ENCODE data around the gene MARCHF3.

Gene MARCHF3

GRCh38 chr5:126868338-126869004, 161.9 kb downstream of the MARCHF3 start:
- DNase-seq: no peak

- DNase-seq: no peak
These were observed 163.3 kb downstream of the MARCHF3 start for GRCh38 chr5:126866851-126867636.

GRCh38 chr5:126865299-126865698, 165.1 kb downstream of the MARCHF3 start:
- DNase-seq: no peak

GRCh38 chr5:126864042-126864688, 166.2 kb downstream of the MARCHF3 start:
- no peak for DNase-seq

GRCh38 chr5:126863402-126863801, 167.0 kb downstream of the MARCHF3 start:
- DNase-seq: no peak

GRCh38 chr5:126858441-126858840, 171.9 kb downstream of the MARCHF3 start:
- DNase-seq: no peak

- no peak for DNase-seq
These were observed 172.6 kb downstream of the MARCHF3 start for GRCh38 chr5:126857472-126858410.

GRCh38 chr5:126855266-126855665, 175.1 kb downstream of the MARCHF3 start:
- DNase-seq: peak in 1 of 5 experiments; percentile 81

GRCh38 chr5:126854526-126855110, 175.7 kb downstream of the MARCHF3 start:
- no peak for DNase-seq

- DNase-seq: peak in 2 of 5 experiments; percentile 18 to 81
These were observed 176.6 kb downstream of the MARCHF3 start for GRCh38 chr5:126853541-126854307.

- DNase-seq: no peak
These were observed 177.5 kb downstream of the MARCHF3 start for GRCh38 chr5:126852841-126853271.

GRCh38 chr5:126852091-126852571, 178.2 kb downstream of the MARCHF3 start:
- peak in 1 of 5 experiments; percentile 86 for DNase-seq

GRCh38 chr5:126851501-126852011, 178.8 kb downstream of the MARCHF3 start:
- DNase-seq: peak in 1 of 5 experiments; percentile 60

- no peak for DNase-seq
These were observed 181.2 kb downstream of the MARCHF3 start for GRCh38 chr5:126849101-126849678.

GRCh38 chr5:126848253-126848652, 182.1 kb downstream of the MARCHF3 start:
- DNase-seq: no peak

GRCh38 chr5:126847826-126848251, 182.5 kb downstream of the MARCHF3 start:
- no peak for DNase-seq

- DNase-seq: no peak
These were observed 182.9 kb downstream of the MARCHF3 start for GRCh38 chr5:126847456-126847820.

GRCh38 chr5:126846744-126847455, 183.5 kb downstream of the MARCHF3 start:
- no peak for DNase-seq

- no peak for DNase-seq
These were observed 184.0 kb downstream of the MARCHF3 start for GRCh38 chr5:126846344-126846743.
